Neural cell (in vitro differentiated cells): ENCODE results near the gene PCED1A. TPM values are rescaled to one million over a fixed set of nuclear protein-coding genes. Genes with fewer than 3 reads are reported as not detected.

Experiments
- H2AFZ ChIP-seq: fragments of 200-600, 300-800 bp; sonication (generic), shearing (Covaris generic); 2 replicates; pipeline ENCODE4 v1.6.0; 2014; ENCODE audit warnings: low read depth, mild to moderate bottlenecking, antibody characterized with exemption, low read length, moderate library complexity
- H3F3A ChIP-seq: fragments of 200-600 bp; shearing (Covaris generic); 2 replicates; pipeline ENCODE4 v1.6.1; 2016; ENCODE audit warnings: mild to moderate bottlenecking, moderate library complexity, mixed read lengths, antibody characterized with exemption, low read length; ENCODE audit not compliant: insufficient read depth, poor library complexity, severe bottlenecking
- H3K27ac ChIP-seq: fragments of 200-600, 300-800 bp; sonication (generic), shearing (Covaris generic); 2 replicates; pipeline ENCODE4 v1.5.1; 2014; ENCODE audit warnings: mild to moderate bottlenecking, low read length, moderate library complexity
- H3K27me3 ChIP-seq: fragments of 300-800, 200-600 bp; sonication (generic), shearing (Covaris generic); 2 replicates; pipeline ENCODE4 v1.6.0; 2014; ENCODE audit warnings: mild to moderate bottlenecking, low read depth, low read length, moderate library complexity; ENCODE audit not compliant: insufficient read depth
- H3K36me3 ChIP-seq: fragments of 300-800, 200-600 bp; sonication (generic), shearing (Covaris generic); 2 replicates; pipeline ENCODE4 v1.5.1; 2014; ENCODE audit warnings: mild to moderate bottlenecking, antibody characterized with exemption, low read length, moderate library complexity; ENCODE audit not compliant: insufficient read depth
- H3K4me2 ChIP-seq: fragments of 300-800, 200-600 bp; sonication (generic), shearing (Covaris generic); 2 replicates; pipeline ENCODE4 v1.6.0; 2014; ENCODE audit warnings: mild to moderate bottlenecking, low read length
- H3K4me3 ChIP-seq: fragments of 300-800, 200-600 bp; sonication (generic), shearing (Covaris generic); 2 replicates; pipeline ENCODE4 v1.5.1; 2014; ENCODE audit warnings: mild to moderate bottlenecking, low read length, moderate library complexity
- H3K79me2 ChIP-seq: fragments of 200-600 bp; shearing (Covaris generic); replicated peaks from 2 replicates; pipeline ENCODE4 v1.6.0; 2014; ENCODE audit warnings: mild to moderate bottlenecking, low read length, moderate library complexity; ENCODE audit not compliant: insufficient read depth
- H3K9ac ChIP-seq: fragments of 300-800, 200-600 bp; sonication (generic), shearing (Covaris generic); 2 replicates; pipeline ENCODE4 v1.6.1; 2016; ENCODE audit warnings: mild to moderate bottlenecking, low read length, mixed read lengths
- H3K9me2 ChIP-seq: fragments of 200-600 bp; shearing (Covaris generic); 2 replicates; pipeline ENCODE4 v1.6.1; 2016; ENCODE audit warnings: mild to moderate bottlenecking, low read length, mixed read lengths; ENCODE audit not compliant: insufficient read depth
- H3K9me3 ChIP-seq: fragments of 200-600, 300-800 bp; sonication (generic), shearing (Covaris generic); 2 replicates; pipeline ENCODE4 v1.6.1; 2016; ENCODE audit warnings: mild to moderate bottlenecking, mixed run types, low read length, moderate library complexity, mixed read lengths
- H4K20me1 ChIP-seq: fragments of 200-600 bp; shearing (Covaris generic); 2 replicates; pipeline ENCODE4 v1.6.1; 2016; ENCODE audit warnings: mild to moderate bottlenecking, mixed run types; ENCODE audit not compliant: insufficient read depth
- CTCF ChIP-seq: fragments of 450-650 bp; IDR thresholded peaks from 2 replicates; pipeline ENCODE4 v1.5.1; 2014; ENCODE audit warnings: antibody characterized with exemption, mild to moderate bottlenecking, moderate library complexity; ENCODE audit not compliant: poor library complexity, severe bottlenecking
- EP300 ChIP-seq: fragments of 450-650 bp; conservative IDR thresholded peaks from 2 replicates; pipeline ENCODE4 v1.6.1; 2014; ENCODE audit warnings: antibody characterized with exemption, mild to moderate bottlenecking, moderate library complexity; ENCODE audit not compliant: poor library complexity, severe bottlenecking
- EZH2 ChIP-seq: fragments of 200-600, 300-800 bp; shearing (Covaris generic), sonication (generic); IDR thresholded peaks from 2 replicates; pipeline ENCODE4 v1.6.1; 2014; ENCODE audit warnings: antibody characterized with exemption, low read length, borderline replicate concordance, mild to moderate bottlenecking; ENCODE audit not compliant: insufficient read depth, poor library complexity, severe bottlenecking
- MXI1 ChIP-seq: fragments of 450-650 bp; conservative IDR thresholded peaks from 2 replicates; pipeline ENCODE4 v1.6.1; 2014; ENCODE audit warnings: antibody characterized with exemption, mild to moderate bottlenecking; ENCODE audit not compliant: poor library complexity, severe bottlenecking
- POLR2AphosphoS5 ChIP-seq: IDR thresholded peaks from 2 replicates; pipeline ENCODE4 v1.6.1; 2012
- RAD21 ChIP-seq: fragments of 450-650 bp; conservative IDR thresholded peaks from 2 replicates; pipeline ENCODE4 v1.6.1; 2014; ENCODE audit warnings: antibody characterized with exemption, mild to moderate bottlenecking, moderate library complexity
- REST ChIP-seq: IDR thresholded peaks from 2 replicates; pipeline ENCODE4 v1.6.1; 2012; ENCODE audit warnings: borderline replicate concordance
- SMC3 ChIP-seq: fragments of 450-650 bp; conservative IDR thresholded peaks from 2 replicates; pipeline ENCODE4 v1.6.1; 2014; ENCODE audit warnings: antibody characterized with exemption, mild to moderate bottlenecking, moderate library complexity; ENCODE audit not compliant: poor library complexity
- TAF1 ChIP-seq: IDR thresholded peaks from 2 replicates; pipeline ENCODE4 v1.6.1; 2012; ENCODE audit warnings: low read depth
- polyA plus RNA-seq: library from polyadenylated mRNA; depleted of rRNA; stranded (reverse); fragments of >200 nt; gene quantifications from 2 replicates; pipeline ENCODE4 v1.2.3, GENCODE V29; 2014

The PCED1A gene
- polyA plus RNA-seq, 1 donor from 2014 or later: 132 TPM

GRCh38 chr20:2847802-2848201 is 7.3 kb upstream of the PCED1A start:
- Histone ChIP-seq H3K27ac (no peak overlapping the region), H4K20me1 (no peaks in the 10 kb centered on the region), H3K9me2 (no peaks in the 10 kb centered on the region), H3K79me2 (no peaks in the 10 kb centered on the region), H3K4me2 (no peak overlapping the region), H3K9me3 (no peaks in the 10 kb centered on the region), H3F3A (no peaks in the 10 kb centered on the region), H2AFZ (no peak overlapping the region), H3K9ac (no peak overlapping the region), H3K4me3 (no peak overlapping the region), H3K36me3 (no peaks in the 10 kb centered on the region), H3K27me3 (no peaks in the 10 kb centered on the region)
- TF ChIP-seq TAF1 (no peak), REST (no peak), EP300 (no peak), EZH2 (no peak), POLR2AphosphoS5 (no peak), RAD21 (no peak), SMC3 (no peak), CTCF (no peak), MXI1 (no peak)

- Histone ChIP-seq H3K27ac (no peak overlapping the region), H4K20me1 (no peaks in the 10 kb centered on the region), H2AFZ (no peak overlapping the region), H3F3A (no peaks in the 10 kb centered on the region), H3K4me3 (no peak overlapping the region), H3K79me2 (no peaks in the 10 kb centered on the region), H3K9ac (no peak overlapping the region), H3K27me3 (no peaks in the 10 kb centered on the region), H3K36me3 (no peaks in the 10 kb centered on the region), H3K9me3 (no peaks in the 10 kb centered on the region), H3K4me2 (no peak overlapping the region), H3K9me2 (no peaks in the 10 kb centered on the region)
- no peak for TF ChIP-seq SMC3
- no peak for TF ChIP-seq RAD21
- TF ChIP-seq POLR2AphosphoS5: no peak
- no peak for TF ChIP-seq MXI1
- TF ChIP-seq TAF1: no peak
- TF ChIP-seq CTCF: no peak
- TF ChIP-seq EP300: no peak
- no peak for TF ChIP-seq REST
- TF ChIP-seq EZH2: no peak
Observed at GRCh38 chr20:2846698-2847097, 6.2 kb upstream of the PCED1A start.
